GM12892 (cell line): ENCODE measurements around the gene URI1.

Experiments
- POLR2A ChIP-seq: IDR thresholded peaks from 2 replicates; pipeline ENCODE4 v1.6.1; 2011; ENCODE audit warnings: low read depth, low read length, control low read depth
- POLR2AphosphoS5 ChIP-seq: IDR thresholded peaks from 2 replicates; pipeline ENCODE4 v1.6.1; 2011; ENCODE audit warnings: low read depth, low read length, control low read depth
- TAF1 ChIP-seq: IDR thresholded peaks from 2 replicates; pipeline ENCODE4 v1.6.1; 2011; ENCODE audit warnings: low read depth, mild to moderate bottlenecking, control low read depth, low read length, borderline replicate concordance

DNA sequence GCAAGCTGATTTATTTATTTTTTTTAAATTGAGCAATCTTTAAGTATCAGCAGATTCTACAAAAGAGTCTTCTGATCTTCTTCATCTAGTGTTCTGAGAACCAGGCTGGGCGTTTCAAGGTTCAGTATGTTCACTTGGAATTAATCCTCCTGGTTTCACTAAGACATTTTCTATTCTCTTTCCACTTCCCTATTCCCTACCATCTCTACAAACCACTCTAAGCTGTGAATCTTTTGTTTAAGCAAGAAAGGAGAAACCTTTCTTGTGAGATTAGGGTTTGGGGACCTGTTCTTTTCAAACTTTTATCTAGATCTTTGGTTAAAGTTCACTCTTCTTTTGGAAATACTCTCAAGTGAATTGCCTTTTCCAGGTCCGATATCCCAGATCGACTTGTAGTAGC, 59.3 kb downstream of the URI1 start:
- TF ChIP-seq POLR2AphosphoS5 (no peak), POLR2A (no peak), TAF1 (no peak)
